ENCODE results near the gene TCHP.

TCHP gene

GRCh38 chr12:109902891-109903418 is 2.9 kb downstream of the TCHP start:
- H3K36me3 ChIP-seq: peaks cover 58% of the 10 kb centered on the region
- no peak overlapping the region for H3K27ac ChIP-seq
- TF ChIP-seq CTCF (IDR thresholded peaks at IDR 0.05): no peak

GRCh38 chr12:109905301-109905700 is 5.2 kb downstream of the TCHP start:
- H3K27me3 ChIP-seq: no peaks in the 10 kb centered on the region
- H3K4me1 ChIP-seq (ENCODE audit: control insufficient read depth in 1 of 2, insufficient read depth in 1 of 2, low read depth in 1 of 2, low read length in 1 of 2): peaks cover 11 to 15% of the 10 kb centered on the region in 2 experiments
- no peaks in the 10 kb centered on the region for H3K9me3 ChIP-seq
- H3K27ac ChIP-seq: no peak overlapping the region
- peaks cover 81% of the 10 kb centered on the region for H3K36me3 ChIP-seq
- no peak for TF ChIP-seq CTCF (IDR thresholded peaks at IDR 0.05)
- H3K4me3 ChIP-seq (ENCODE audit: low read depth in 1 of 2, low read length in 1 of 2): no peak overlapping the region

More at GRCh38 chr12:109902891-109903418, 2.9 kb downstream of the TCHP start:
- no peak overlapping the region for H3K4me3 ChIP-seq (ENCODE audit: low read depth in 1 of 2, low read length in 1 of 2)
- peaks cover 17 to 27% of the 10 kb centered on the region in 2 experiments for H3K4me1 ChIP-seq (ENCODE audit: control insufficient read depth in 1 of 2, insufficient read depth in 1 of 2, low read depth in 1 of 2, low read length in 1 of 2)
- H3K9me3 ChIP-seq: no peaks in the 10 kb centered on the region
- no peaks in the 10 kb centered on the region for H3K27me3 ChIP-seq

- peaks cover 98% of the 10 kb centered on the region for H3K36me3 ChIP-seq
- no peaks in the 10 kb centered on the region for H3K4me1 ChIP-seq (ENCODE audit: control insufficient read depth in 1 of 2, insufficient read depth in 1 of 2, low read depth in 1 of 2, low read length in 1 of 2)
- TF ChIP-seq CTCF (IDR thresholded peaks at IDR 0.05): no peak
- H3K9me3 ChIP-seq: no peaks in the 10 kb centered on the region
- no peaks in the 10 kb centered on the region for H3K27me3 ChIP-seq
- no peak overlapping the region for H3K27ac ChIP-seq
- H3K4me3 ChIP-seq (ENCODE audit: low read depth in 1 of 2, low read length in 1 of 2): no peak overlapping the region
These were observed 10.3 kb downstream of the TCHP start for GRCh38 chr12:109910254-109910968.

- Histone ChIP-seq H3K27ac (no peak overlapping the region), H3K4me1 (ENCODE audit: control insufficient read depth in 1 of 2, insufficient read depth in 1 of 2, low read depth in 1 of 2, low read length in 1 of 2) (no peaks in the 10 kb centered on the region), H3K4me3 (ENCODE audit: low read depth in 1 of 2, low read length in 1 of 2) (no peak overlapping the region), H3K9me3 (no peaks in the 10 kb centered on the region), H3K36me3 (peaks cover 98% of the 10 kb centered on the region), H3K27me3 (no peaks in the 10 kb centered on the region)
- no peak for TF ChIP-seq CTCF (IDR thresholded peaks at IDR 0.05)
These were observed 10.9 kb downstream of the TCHP start for GRCh38 chr12:109910969-109911348.

- Histone ChIP-seq H3K4me1 (ENCODE audit: control insufficient read depth in 1 of 2, insufficient read depth in 1 of 2, low read depth in 1 of 2, low read length in 1 of 2) (no peaks in the 10 kb centered on the region), H3K27me3 (no peaks in the 10 kb centered on the region), H3K36me3 (peaks cover 98% of the 10 kb centered on the region), H3K4me3 (ENCODE audit: low read depth in 1 of 2, low read length in 1 of 2) (no peak overlapping the region), H3K27ac (no peak overlapping the region), H3K9me3 (no peaks in the 10 kb centered on the region)
- TF ChIP-seq CTCF (IDR thresholded peaks at IDR 0.05): no peak
These were observed 12.8 kb downstream of the TCHP start for GRCh38 chr12:109912855-109913321.
